Fibroblast of villous mesenchyme (primary cell): ENCODE measurements around the gene MPL. TPM values are rescaled to one million over a fixed set of nuclear protein-coding genes. Genes with fewer than 3 reads are reported as not detected.

Experiments used
- DNase-seq: peaks from one replicate; pipeline ENCODE4 v3.0.0-alpha.2; 2010; ENCODE audit warnings: low read depth
- H3K4me3 ChIP-seq: 2 replicates; pipeline ENCODE4 v1.5.1; 2011; ENCODE audit warnings: low read depth, mild to moderate bottlenecking, low read length
- total RNA-seq: library from RNA; depleted of rRNA; stranded (reverse); fragments of >200 nt; gene quantifications from 2 replicates; pipeline ENCODE4 v1.2.3, GENCODE V29; 2012
- TF ChIP-seq, protein P1 (sequence below): IDR thresholded peaks from 2 replicates; pipeline ENCODE4 v1.5.1; 2012; ENCODE audit warnings: low read depth, mild to moderate bottlenecking, low read length; ENCODE audit not compliant: insufficient read depth

MPL gene
- total RNA-seq, 1 donor, result not detected

DNA sequence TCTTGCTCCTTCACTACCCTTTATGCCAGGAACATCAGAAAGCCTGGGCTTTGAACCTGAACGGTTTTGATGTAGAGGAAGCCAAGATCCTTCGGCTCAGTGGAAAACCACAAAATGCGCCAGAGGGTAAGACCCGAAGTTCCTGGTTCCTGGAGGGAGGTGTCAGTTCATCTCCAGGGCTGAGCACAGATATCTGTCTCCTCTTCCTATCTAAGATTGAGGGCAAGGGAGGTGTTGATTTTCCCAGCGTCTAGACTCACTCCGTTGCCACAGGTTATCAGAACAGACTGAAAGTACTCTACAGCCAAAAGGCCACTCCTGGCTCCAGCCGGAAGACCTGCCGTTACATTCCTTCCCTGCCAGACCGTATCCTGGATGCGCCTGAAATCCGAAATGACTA is 22.1 kb downstream of the MPL start:
- no peak for DNase-seq
- TF ChIP-seq, protein P1, sequence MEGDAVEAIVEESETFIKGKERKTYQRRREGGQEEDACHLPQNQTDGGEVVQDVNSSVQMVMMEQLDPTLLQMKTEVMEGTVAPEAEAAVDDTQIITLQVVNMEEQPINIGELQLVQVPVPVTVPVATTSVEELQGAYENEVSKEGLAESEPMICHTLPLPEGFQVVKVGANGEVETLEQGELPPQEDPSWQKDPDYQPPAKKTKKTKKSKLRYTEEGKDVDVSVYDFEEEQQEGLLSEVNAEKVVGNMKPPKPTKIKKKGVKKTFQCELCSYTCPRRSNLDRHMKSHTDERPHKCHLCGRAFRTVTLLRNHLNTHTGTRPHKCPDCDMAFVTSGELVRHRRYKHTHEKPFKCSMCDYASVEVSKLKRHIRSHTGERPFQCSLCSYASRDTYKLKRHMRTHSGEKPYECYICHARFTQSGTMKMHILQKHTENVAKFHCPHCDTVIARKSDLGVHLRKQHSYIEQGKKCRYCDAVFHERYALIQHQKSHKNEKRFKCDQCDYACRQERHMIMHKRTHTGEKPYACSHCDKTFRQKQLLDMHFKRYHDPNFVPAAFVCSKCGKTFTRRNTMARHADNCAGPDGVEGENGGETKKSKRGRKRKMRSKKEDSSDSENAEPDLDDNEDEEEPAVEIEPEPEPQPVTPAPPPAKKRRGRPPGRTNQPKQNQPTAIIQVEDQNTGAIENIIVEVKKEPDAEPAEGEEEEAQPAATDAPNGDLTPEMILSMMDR, result no peak
- H3K4me3 ChIP-seq, result peak overlapping the region; percentile 77

DNA sequence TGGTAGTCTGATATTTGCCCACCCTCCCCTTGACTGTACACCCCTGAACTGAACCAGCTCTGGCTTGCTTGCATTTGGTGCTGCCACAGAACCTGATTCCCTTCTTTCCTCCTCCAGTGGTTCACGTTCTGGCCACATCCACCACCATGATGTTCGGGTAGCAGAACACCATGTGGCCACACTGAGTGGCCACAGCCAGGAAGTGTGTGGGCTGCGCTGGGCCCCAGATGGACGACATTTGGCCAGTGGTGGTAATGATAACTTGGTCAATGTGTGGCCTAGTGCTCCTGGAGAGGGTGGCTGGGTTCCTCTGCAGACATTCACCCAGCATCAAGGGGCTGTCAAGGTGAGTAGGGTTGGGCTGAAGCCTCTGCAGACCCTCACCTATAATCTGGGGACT is 23.0 kb downstream of the MPL start:
- peak overlapping the region; percentile 77 for H3K4me3 ChIP-seq
- DNase-seq, result no peak
- TF ChIP-seq, protein P1, result no peak

DNA sequence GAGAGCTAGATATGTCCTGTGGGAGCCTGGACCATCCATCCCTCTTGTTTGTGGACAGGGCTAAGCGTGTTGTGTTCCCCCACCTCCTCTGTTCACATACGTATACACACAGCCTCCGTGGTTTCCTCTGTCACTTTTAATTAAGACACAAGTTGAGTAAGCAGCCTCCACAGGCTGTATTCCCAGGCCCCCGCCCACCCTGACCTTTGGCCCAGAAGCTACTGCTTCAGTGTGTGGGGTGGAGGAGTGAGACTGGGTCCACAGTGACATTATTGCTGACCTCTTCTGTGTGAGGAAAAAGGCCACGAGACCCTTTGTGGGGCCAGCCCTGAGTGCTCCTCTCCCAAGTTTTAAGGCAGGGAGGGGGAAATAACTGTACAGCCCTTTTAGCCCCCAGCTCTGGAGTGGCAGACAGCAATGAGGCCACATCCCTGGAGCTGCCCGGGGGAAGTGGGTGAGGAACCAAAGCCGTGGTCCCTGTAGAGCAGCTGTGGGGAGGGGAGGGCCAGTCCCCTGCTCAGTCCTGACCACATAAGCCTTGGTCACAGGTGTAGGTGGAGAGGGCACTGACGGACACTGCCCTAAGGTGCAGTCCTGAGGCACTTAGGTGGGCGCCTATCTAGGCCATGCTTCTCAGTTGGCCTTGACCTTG is 25.8 kb downstream of the MPL start:
- H3K4me3 ChIP-seq, result no peak overlapping the region
- TF ChIP-seq, protein P1, result no peak
- DNase-seq, result peak; percentile 11

DNA sequence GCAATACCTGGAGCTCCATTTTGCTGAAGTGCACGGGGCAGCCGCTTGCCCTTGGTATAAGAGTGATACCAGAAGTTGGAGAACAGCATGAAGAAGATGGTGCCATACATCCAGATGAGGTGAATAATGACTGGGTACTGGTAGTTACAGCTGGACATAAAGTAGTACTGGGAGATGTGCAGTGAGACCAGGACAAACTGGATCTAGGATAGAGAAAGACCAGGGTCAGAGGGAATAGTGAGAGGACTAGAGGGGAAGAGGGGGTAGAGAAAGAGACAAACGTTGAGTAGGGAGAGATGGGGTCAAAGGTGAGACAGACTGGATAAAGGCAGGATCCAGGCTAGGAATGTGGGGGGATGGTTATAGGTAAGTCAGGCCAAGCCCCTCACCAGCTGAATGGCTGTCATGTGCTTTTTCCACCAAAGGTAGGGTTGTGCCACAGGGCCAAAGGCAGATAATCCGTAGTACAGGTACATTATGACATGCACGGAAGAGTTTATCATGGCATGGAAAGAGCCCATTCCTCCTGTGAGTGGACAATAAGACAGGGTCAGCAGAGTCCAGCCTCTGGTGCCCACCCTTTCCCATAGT is 26.4 kb downstream of the MPL start:
- DNase-seq, result no peak
- no peak overlapping the region for H3K4me3 ChIP-seq
- TF ChIP-seq, protein P1, result no peak

DNA sequence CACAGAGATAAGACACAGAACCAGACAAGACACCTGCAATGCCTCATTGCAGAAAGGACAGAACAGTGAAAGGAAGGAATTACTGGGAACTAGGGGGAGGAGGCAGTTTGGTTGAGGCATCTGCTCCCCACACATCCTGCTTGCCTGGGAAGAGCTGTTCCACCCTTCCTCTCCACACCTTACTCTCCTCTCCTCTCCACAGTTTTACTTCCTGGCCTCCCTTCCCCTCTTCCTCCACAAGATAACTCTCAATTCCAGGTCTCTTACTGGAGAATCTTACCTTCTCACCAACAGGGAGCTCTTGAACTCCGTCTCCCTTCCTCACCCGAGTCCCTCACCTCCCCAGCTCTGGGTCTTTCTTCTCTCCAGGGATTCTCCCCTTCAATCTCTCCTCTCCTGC is 28.1 kb downstream of the MPL start:
- TF ChIP-seq, protein P1, result no peak
- DNase-seq, result no peak
- H3K4me3 ChIP-seq, result no peak overlapping the region

DNA sequence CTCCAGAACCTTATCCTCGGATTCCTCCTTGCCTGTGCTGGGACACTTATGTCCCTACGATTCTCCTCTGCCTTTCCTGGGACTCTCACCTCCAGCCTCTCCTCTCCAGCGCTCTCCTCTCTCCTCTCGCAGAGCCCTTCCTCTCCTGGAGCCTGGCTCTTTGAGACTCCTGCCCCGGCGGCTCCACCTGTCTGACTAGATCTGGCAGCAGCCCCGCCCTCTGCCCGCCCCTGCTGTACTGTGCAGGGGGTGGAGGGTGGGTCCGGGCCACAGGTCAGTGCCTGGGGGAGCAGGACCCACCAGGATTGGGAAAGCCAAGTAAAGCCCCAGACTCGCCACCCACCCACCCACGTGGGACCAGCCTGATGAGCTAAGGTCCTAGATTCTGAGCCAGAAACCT is 28.6 kb downstream of the MPL start:
- DNase-seq, result no peak
- H3K4me3 ChIP-seq, result peak overlapping the region; percentile 75
- TF ChIP-seq, protein P1, result no peak
